Raji (cell line): Measurements from ENCODE around the gene C4orf46.
A peak's percentile ranks its signal among the peaks of the same experiment; 100 is the strongest.

Experiments
- POLR2A ChIP-seq: IDR thresholded peaks from 2 replicates; pipeline ENCODE4 v1.6.1; 2011; ENCODE audit warnings: low read depth, low read length, control low read depth; ENCODE audit not compliant: insufficient read depth

The C4orf46 gene

GRCh38 chr4:158671665-158671914 is at the start of gene C4orf46:
C4orf46 (minus strand) TSS chr4:158671887; CDS start chr4:158671801, 86 bp downstream.
- TF ChIP-seq POLR2A, result peak; percentile 65

GRCh38 chr4:158715802-158716201 is 44.1 kb upstream of the C4orf46 start:
- TF ChIP-seq POLR2A, result no peak

GRCh38 chr4:158714937-158715336 is 43.2 kb upstream of the C4orf46 start:
- TF ChIP-seq POLR2A, result no peak

- TF ChIP-seq POLR2A, result no peak
These were observed 39.1 kb upstream of the C4orf46 start for GRCh38 chr4:158710814-158711213.

- TF ChIP-seq POLR2A, result no peak
These were observed 32.6 kb upstream of the C4orf46 start for GRCh38 chr4:158704274-158704673.

- no peak for TF ChIP-seq POLR2A
These were observed 17.1 kb upstream of the C4orf46 start for GRCh38 chr4:158688813-158689212.

GRCh38 chr4:158682066-158682465 is 10.4 kb upstream of the C4orf46 start:
- no peak for TF ChIP-seq POLR2A

DNA sequence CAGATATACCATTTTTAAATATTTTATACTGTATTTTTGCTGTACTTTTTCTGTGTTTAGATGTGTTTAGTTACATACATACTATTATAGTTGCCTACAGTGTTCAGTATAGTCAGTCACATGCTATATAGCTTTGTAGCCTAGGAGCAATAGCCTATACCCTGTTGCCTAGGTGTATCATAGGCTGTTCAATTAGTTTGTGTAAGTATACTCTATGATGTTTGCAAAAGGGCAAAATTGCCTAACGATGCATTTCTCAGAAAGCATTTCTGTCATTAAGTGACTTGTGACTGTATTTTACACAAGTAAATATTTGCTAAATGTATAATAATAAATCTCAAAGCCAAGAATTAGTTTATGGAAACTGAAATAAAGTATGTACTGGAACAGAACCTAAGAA is 9.9 kb upstream of the C4orf46 start:
- no peak for TF ChIP-seq POLR2A

DNA sequence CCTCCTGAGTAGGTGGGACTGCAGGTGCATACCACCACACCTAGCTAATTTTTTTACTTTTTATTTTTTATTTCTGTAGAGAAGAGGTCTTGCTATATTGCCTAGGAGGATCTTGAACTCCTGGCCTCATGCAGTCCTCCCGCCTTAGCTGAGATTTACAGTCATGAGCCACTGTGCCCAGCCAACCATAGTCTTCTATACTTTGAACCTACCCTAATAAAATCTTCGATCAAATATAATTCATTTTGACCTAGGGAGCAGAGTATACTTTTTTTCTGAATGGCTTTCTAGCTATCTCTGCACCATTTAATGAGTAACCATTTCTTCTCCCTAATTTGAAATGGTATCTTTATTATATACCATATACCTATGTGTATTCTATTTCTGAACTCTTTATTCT is 7.1 kb upstream of the C4orf46 start:
- TF ChIP-seq POLR2A, result no peak

GRCh38 chr4:158676076-158676475 is 4.4 kb upstream of the C4orf46 start:
- TF ChIP-seq POLR2A, result no peak

GRCh38 chr4:158673633-158674032 is 1.9 kb upstream of the C4orf46 start:
- TF ChIP-seq POLR2A, result no peak

DNA sequence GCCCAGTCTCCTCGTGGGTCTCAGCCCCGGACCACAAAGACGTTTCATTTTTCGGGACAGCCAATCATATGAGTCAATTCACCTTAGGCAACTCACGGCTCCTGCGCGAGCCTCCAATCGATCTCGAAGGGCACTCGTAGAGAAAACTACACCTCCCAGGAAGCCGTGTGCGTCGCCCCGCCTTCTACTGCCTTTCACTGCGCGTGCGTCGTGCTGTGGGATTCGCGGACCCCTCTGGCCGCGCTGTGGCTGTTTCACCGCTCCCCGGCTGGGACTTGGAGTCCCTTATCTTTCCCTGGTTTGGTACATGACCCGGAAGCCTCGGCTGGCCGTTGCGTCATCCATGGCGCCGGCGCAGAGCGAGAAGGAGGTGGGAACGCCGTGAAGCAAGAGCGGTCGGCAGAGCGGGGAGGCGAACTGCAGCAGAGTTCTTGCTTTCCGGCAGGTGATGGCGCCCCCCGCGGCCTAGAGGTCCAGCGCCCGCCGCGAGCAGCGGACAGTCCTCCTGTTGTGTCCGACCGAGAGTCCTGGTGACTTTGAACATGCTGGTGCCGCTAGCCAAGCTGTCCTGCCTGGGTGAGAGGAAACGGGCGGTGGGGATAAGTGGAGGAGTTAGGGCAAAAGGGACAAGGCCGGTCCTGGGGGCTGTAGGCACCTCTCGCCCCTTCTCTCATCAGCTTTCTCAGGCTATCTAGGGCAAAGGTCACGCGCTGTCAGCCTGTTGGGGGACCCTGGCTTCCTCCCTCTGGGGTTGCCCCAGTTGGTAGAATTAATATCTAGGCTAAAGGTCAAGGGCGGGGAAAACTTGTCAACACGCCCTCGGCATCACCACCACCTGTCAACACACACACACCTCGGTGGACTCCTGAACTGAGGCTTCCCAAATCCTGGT is 474 bp upstream of the C4orf46 start, which contains the start of gene ETFDH:
TSS of gene ETFDH (plus strand) at position 382 of the 892 bp plus-strand sequence. CDS start at position 543, 161 bp downstream.
- no peak; the same call in 1 of the 2 replicates for TF ChIP-seq POLR2A

DNA sequence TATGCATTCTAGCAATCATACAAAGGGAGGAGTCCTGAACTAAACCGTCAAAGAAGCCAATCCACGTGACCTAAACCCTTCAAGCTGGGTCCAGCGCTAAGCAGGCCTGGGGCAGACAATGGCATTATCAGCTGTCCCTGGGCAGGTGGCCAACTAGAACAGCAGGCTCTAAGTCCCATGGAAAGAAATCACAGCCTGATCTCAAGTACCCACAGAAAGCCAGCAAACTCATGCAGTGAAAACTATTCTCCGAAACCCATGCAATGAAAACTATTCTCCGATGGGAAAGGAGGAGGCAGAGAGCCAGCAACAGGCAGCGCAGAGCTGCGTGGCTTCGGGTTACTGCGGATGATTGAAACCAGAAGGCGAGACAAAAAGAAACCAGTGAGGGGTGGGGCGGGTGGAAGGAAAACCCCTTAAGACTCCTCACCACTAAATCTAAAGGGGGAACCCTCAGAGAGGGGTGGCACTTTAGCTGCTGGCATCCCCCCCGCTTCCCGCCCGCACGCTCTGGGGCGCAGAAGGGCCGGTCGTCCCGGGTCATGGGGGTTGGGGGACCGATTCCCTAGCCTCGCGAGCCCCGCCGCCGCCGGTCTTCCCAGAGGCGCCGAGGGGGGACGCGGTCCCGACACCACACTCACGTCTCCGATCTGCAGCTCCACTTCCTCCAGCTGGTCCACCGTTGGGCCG is 567 bp downstream of the C4orf46 start:
- no peak for TF ChIP-seq POLR2A

GRCh38 chr4:158669310-158669709 is 2.4 kb downstream of the C4orf46 start:
- TF ChIP-seq POLR2A, result no peak

DNA sequence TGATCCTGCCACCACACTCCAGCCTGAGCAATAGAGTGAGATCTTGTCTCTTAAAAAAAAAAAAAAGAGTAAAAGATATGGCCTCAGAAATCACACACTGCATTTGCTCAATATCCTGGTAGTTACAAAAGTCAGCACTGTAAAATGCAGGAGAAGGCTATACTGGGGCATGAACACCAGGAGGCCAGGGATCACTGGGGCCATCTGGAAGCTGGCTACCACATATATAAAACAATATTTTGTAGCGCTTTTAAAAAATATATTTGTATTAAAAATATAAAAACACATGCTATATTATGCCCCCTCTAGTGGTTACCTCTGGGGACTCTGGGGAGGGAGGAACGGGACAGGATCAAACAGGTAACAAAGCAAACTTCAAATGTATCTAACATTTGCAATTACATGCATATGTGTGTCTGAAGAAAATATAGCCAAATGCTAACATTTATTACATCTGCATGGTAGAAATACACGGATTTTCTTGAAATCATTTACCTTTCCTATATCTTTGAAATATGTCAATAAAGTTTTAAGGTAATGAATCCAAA is 4.0 kb downstream of the C4orf46 start:
- TF ChIP-seq POLR2A, result no peak

DNA sequence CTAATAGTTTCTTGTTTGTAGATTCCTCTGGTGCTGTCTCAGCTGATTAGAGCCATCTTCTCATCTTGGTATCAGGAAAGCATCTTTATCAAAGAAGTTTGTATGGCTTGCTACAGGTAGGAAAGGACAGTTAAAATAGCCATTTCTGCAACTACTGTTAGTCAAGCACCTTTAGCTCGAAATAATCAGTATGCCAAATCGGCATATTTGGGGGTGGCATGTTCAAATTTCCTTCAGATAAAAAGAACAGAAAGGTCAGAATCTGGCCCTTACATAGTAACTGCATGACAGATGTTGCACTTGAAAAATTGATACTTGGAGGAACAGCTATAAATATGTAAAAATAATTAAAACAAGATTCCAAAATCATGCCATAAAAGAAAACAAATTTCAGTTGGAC is 4.8 kb downstream of the C4orf46 start:
- TF ChIP-seq POLR2A, result no peak
